Measurements from ENCODE around the gene TTC3. TPM values are rescaled to one million over a fixed set of nuclear protein-coding genes. Genes with fewer than 3 reads are reported as not detected.
"Not testable (repeated sequence)": the region's sequence is repeated elsewhere in the genome, so short reads cannot be mapped to it uniquely, and the experiment has no call there.

Gene TTC3
- total and polyA plus RNA-seq, 2 donors (not counting 1 experiment from before 2014, with no cell fraction given), result 42.0 to 163 TPM

- no peak overlapping the region for H3K9ac ChIP-seq (ENCODE audit: low read length)
- no peak for TF ChIP-seq CTCF (IDR thresholded peaks at IDR 0.05)
- TF ChIP-seq EZH2 (IDR thresholded peaks at IDR 0.05; ENCODE audit: borderline replicate concordance, insufficient read depth, low read depth, low read length, poor library complexity, severe bottlenecking), result no peak
- H4K20me1 ChIP-seq (ENCODE audit: control insufficient read depth, insufficient read depth, low read length, poor library complexity, severe bottlenecking), result no peaks in the 10 kb centered on the region
- Mint-ChIP-seq H3K27me3 (peaks cover 27% of the 10 kb centered on the region), H3K4me1 (peaks cover 8% of the 10 kb centered on the region), H3K9me3 (ENCODE audit: insufficient read depth) (no peaks in the 10 kb centered on the region), H3K27ac (no peak overlapping the region), H3K4me3 (no peak overlapping the region)
- H3K27me3 ChIP-seq (replicated peaks in 1 of 4; ENCODE audit: control extremely low read depth in 1 of 4, control insufficient read depth in 3 of 4, insufficient read depth in 4 of 4, low read length in 3 of 4), result peaks cover 0 to 6% (median 2%) of the 10 kb centered on the region in 4 experiments
- ChIA-PET POLR2A (no interaction called here), CTCF (no interaction called here)
- no peak overlapping the region for H2AFZ ChIP-seq (ENCODE audit: insufficient read depth, low read depth, low read length, poor library complexity, severe bottlenecking)
- no peaks in the 10 kb centered on the region for H3K9me3 ChIP-seq (ENCODE audit: control extremely low read depth in 1 of 3, control insufficient read depth in 2 of 3, insufficient read depth in 1 of 3, low read length in 2 of 3)
- intact Hi-C loops (cut with micrococcal nuclease), result no loop called here
- no peak for DNase-seq
- no peak overlapping the region for H3K4me2 ChIP-seq (replicated peaks; ENCODE audit: low read depth, low read length, poor library complexity, severe bottlenecking)
- ATAC-seq (ENCODE audit: low read depth), result no peak
- H3K4me1 ChIP-seq (ENCODE audit: control insufficient read depth in 2 of 2, insufficient read depth in 2 of 2, low read length in 2 of 2), result peaks cover 8 to 9% of the 10 kb centered on the region in 2 donors
- no peak overlapping the region for H3K27ac ChIP-seq (ENCODE audit: low read length in 2 of 2)
- WGBS (ENCODE audit: insufficient coverage), result 100% methylated on average over 1 of the region's 4 CpGs
- H3K36me3 ChIP-seq (replicated peaks in 1 of 2; ENCODE audit: control extremely low read depth in 1 of 2, control insufficient read depth in 1 of 2, extremely low read depth in 1 of 2, insufficient read depth in 2 of 2, low read length in 1 of 2), result no peaks in the 10 kb centered on the region
- no peak overlapping the region for H3K4me3 ChIP-seq (ENCODE audit: control extremely low read depth in 1 of 5, extremely low read depth in 1 of 5, insufficient read depth in 1 of 5, low read depth in 2 of 5, low read length in 4 of 5)
- no peaks in the 10 kb centered on the region for H3K79me2 ChIP-seq (ENCODE audit: control insufficient read depth, insufficient read depth, low read length)
Observed at GRCh38 chr21:37047079-37047478, 26.0 kb upstream of the TTC3 start.

GRCh38 chr21:37049741-37050140 is 23.3 kb upstream of the TTC3 start:
- CTCF ChIA-PET; H3K27ac ChIP-seq (ENCODE audit: low read length in 2 of 2); POLR2A ChIA-PET; H3K4me3 ChIP-seq (ENCODE audit: control extremely low read depth in 1 of 5, extremely low read depth in 1 of 5, insufficient read depth in 1 of 5, low read depth in 2 of 5, low read length in 4 of 5); DNase-seq; H3K4me1 ChIP-seq (ENCODE audit: control insufficient read depth in 2 of 2, insufficient read depth in 2 of 2, low read length in 2 of 2); H3K4me1 Mint-ChIP-seq; H3K79me2 ChIP-seq (ENCODE audit: control insufficient read depth, insufficient read depth, low read length); H3K36me3 ChIP-seq (replicated peaks in 1 of 2; ENCODE audit: control extremely low read depth in 1 of 2, control insufficient read depth in 1 of 2, extremely low read depth in 1 of 2, insufficient read depth in 2 of 2, low read length in 1 of 2); H3K27ac Mint-ChIP-seq; H3K4me2 ChIP-seq (replicated peaks; ENCODE audit: low read depth, low read length, poor library complexity, severe bottlenecking); H2AFZ ChIP-seq (ENCODE audit: insufficient read depth, low read depth, low read length, poor library complexity, severe bottlenecking); H3K27me3 ChIP-seq (replicated peaks in 1 of 4; ENCODE audit: control extremely low read depth in 1 of 4, control insufficient read depth in 3 of 4, insufficient read depth in 4 of 4, low read length in 3 of 4); H3K4me3 Mint-ChIP-seq; H3K9ac ChIP-seq (ENCODE audit: low read length); H4K20me1 ChIP-seq (ENCODE audit: control insufficient read depth, insufficient read depth, low read length, poor library complexity, severe bottlenecking); H3K9me3 Mint-ChIP-seq (ENCODE audit: insufficient read depth); H3K9me3 ChIP-seq (ENCODE audit: control extremely low read depth in 1 of 3, control insufficient read depth in 2 of 3, insufficient read depth in 1 of 3, low read length in 2 of 3); intact Hi-C loops (cut with micrococcal nuclease); ATAC-seq (ENCODE audit: low read depth): not testable (repeated sequence)
- peaks cover 27% of the 10 kb centered on the region for H3K27me3 Mint-ChIP-seq
- WGBS (ENCODE audit: insufficient coverage), result no CpG with 5 or more reads among the region's 3 CpGs

Measured in B cell (primary cell).